NCI-H2029 treated with DMSO at 0.1 percent for 48 hours (cell line): ENCODE results near the gene EIF4EBP2.

ENCODE experiments used
- DNase-seq: peaks from one replicate; lab custom pipeline; 2025; lab: John Stamatoyannopoulos, UW

EIF4EBP2 gene

DNA sequence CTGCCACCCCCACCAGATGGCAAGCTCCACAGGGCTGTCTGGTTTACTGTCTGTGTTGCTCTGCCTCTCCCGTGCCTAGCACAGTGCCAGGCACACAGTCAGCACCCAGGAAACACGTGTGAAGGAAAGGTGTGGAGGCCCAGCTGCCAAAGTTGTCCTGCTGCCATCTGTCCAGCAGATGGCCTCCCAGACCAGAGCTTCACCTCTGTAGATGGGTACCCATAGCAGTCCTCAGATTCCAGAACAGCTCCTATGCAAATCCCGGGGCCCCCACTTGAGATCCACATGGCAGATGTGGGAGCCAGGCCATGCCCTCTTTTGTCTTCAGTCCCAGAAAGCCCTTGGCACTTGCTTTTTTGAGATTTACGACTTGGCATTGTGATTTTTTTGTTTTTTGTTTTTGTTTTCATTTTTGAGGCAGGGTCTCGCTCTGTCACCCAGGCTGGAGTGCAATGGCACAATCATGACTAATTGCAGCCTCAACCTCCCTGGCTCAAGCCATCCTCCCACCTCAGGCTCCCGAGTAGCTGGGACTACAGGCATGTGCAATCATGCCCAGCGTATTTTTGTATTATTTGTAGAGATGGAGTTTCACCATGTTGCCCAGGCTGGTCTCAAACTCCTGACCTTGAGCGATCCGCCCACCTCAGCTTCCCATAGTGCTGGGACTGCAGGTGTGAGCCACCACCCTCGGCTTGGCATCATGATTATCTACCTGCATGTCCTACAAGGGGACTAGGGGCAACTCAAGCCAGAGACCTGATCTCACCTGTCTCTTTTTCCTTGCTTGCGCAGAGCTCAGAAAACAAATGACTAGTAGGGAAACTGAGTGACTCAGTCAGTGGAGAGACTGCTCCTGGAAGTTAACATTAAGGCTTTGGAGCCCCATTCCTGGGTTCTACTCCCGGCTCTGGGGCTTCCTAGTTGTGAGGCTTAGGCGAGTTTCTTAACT, 57.7 kb downstream of the EIF4EBP2 start:
- no peak for DNase-seq

DNA sequence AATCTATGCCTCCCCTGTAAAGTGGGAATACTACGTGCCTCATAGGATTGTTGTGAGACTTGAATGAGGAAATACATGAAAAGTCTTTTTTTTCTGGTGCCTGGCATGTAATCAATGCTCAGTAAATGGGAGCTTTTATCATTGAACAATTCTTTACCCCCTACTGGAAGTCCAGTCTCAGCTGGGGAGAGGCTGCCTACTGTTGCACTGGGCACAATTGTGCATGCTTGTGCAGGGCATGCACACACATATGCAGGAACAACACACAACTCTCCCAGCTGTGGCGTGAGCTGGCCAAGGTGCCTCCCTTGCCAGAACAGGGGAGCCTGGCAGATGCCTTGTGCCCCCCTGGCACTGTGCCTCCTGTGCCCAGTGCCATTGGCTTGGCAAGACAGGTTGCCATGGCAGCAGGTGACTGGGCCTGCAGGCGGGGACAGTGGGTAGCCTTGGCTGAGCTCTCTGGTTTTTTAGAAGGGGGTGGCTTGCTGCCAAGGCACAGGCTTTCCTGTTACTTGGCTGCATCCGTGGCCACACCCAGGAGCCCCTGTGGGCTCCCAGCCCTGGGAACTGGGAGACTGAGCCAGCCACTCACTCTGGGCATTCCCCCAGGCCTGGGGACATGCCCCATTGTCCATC, 58.5 kb downstream of the EIF4EBP2 start:
- peak; percentile 59 for DNase-seq

DNA sequence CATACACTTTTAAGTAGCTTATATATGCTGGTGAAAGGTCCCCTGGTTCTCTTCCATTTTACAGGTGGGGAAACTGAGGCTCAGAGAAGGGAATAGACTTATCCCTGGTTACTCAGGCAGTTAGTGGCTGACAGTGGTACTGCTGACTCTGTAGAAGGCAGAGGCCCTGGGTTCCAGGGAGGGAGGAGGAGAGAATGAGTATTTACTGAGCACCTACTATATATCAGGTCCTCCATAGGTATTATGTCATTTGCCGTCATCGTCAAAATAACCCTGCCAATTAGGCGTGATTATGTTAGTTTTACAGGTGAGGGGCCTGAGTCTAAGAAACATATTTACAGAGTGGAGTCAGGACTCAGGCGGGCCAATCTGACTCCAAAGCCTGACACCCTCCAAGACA, 61.3 kb downstream of the EIF4EBP2 start:
- no peak for DNase-seq

- no peak for DNase-seq
Measured at GRCh38 chr10:70465832-70466231, 61.9 kb downstream of the EIF4EBP2 start.

- no peak for DNase-seq
Measured at GRCh38 chr10:70466951-70467350, 63.0 kb downstream of the EIF4EBP2 start.

- no peak for DNase-seq
Measured at GRCh38 chr10:70472799-70473454, 69.0 kb downstream of the EIF4EBP2 start.

DNA sequence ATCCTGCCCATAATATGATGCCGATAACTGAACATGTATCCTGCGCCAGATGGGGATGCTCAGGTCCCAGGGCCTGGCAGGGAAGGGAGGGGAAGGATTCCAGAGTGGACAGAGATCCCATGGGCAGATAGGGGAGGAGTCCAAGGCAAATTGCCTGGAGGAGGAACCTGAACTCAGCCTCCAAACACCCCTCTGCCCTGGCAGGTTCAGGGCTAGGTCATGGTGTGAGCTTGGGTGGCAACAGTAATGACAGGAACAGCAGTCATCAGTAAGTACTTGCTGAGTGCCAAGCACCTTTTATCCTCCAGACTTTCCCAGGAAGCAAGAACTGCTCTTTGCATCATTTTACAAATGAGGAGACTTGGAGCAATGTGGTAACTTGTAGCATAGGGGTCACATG, 70.8 kb downstream of the EIF4EBP2 start:
- no peak for DNase-seq

GRCh38 chr10:70475661-70476060, 71.7 kb downstream of the EIF4EBP2 start:
- DNase-seq: no peak

DNA sequence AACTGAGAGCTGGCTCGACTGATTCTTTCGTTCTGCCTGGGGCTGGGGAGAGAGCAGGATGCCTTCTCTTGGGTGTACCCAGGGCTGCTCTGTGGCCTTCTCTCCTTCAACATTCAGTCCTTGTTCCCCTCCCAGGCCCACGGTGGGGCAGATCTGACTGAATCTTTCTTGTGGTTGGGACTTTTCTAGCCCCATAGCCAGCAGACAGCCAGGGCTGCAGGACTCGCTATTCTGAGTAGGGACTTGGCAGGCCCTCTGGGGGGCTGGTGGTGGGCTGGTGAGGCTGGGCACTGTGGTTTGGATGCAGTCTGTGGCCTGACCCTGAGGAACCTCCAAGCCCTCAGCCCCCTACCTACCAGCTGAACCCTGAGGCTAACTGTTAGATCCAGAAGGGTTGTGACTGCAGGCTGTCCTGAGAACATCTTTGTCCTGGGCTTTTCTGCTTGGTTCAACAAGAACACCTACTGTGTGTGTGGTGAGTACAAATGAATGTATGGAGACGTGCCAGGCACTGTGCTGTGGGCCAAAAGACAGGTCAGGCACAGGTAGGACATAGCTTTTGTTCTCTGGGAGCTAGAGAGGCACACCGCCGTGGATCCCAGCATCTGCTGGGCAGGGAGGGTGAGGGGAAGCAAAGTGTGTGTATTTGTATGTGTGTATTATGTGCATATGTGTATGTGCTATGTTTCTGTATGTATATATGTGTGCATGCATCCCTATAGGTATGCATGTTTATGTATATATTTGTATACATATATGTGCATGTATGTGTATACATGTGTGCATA, 72.5 kb downstream of the EIF4EBP2 start:
- DNase-seq: no peak

DNA sequence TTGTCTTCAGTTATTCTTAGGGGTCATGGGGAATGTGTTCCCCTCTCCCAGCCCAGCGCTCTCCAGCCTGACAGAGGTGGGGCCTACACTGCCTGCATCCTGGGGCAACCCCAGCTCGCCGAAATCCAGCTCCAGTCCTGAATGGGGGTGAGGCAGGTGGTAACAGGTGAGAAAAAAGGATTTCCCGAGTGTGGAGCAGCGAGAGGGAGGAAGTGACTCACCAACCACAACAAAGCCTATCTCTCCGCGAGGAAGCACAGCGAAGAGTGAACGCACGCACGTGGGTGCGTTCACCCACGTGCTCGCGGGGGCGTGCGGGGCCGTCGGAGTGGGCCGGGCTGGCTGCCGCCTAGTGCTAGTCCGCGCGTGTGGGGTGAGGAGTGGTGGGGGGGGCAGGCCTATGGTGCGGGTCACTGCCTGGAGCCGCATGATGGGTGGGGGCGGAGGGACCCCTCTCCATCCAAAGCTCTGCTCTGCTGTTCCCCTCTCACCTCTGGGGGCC, 73.8 kb downstream of the EIF4EBP2 start:
- DNase-seq: no peak
